GM23248 (cell line): Measurements from ENCODE around the gene SIPA1L3. TPM values are rescaled to one million over a fixed set of nuclear protein-coding genes. Genes with fewer than 3 reads are reported as not detected.

Source experiments
- DNase-seq: peaks from one replicate; pipeline ENCODE4 v3.0.0-alpha.2; 2015
- H2AFZ ChIP-seq: fragments of 200-600 bp; sonication (generic); 2 replicates; pipeline ENCODE4 v1.6.1; 2016; ENCODE audit warnings: antibody characterized with exemption
- H3F3A ChIP-seq: fragments of 200-600 bp; sonication (generic); 2 replicates; pipeline ENCODE4 v1.6.1; 2016; ENCODE audit warnings: mild to moderate bottlenecking, antibody characterized with exemption, mixed run types; ENCODE audit not compliant: insufficient read depth
- H3K27ac ChIP-seq: fragments of 200-600 bp; sonication (generic); 2 replicates; pipeline ENCODE4 v1.5.1; 2016; ENCODE audit warnings: mild to moderate bottlenecking
- H3K27me3 ChIP-seq: fragments of 200-600 bp; sonication (generic); replicated peaks from 2 replicates; pipeline ENCODE4 v1.6.1; 2016; ENCODE audit warnings: mild to moderate bottlenecking; ENCODE audit not compliant: insufficient read depth
- H3K36me3 ChIP-seq: fragments of 200-600 bp; sonication (generic); 2 replicates; pipeline ENCODE4 v1.6.1; 2016; ENCODE audit warnings: low read depth, mild to moderate bottlenecking
- H3K4me1 ChIP-seq: fragments of 200-600 bp; sonication (generic); 2 replicates; pipeline ENCODE4 v1.6.1; 2016; ENCODE audit warnings: mild to moderate bottlenecking; ENCODE audit not compliant: insufficient read depth
- H3K4me2 ChIP-seq: fragments of 200-600 bp; sonication (generic); one replicate; pipeline ENCODE4 v1.6.1; 2016; ENCODE audit warnings: mild to moderate bottlenecking; ENCODE audit not compliant: unreplicated experiment
- H3K4me3 ChIP-seq: fragments of 200-600 bp; sonication (generic); 2 replicates; pipeline ENCODE4 v1.5.1; 2016; ENCODE audit warnings: mild to moderate bottlenecking
- H3K79me2 ChIP-seq: fragments of 200-600 bp; sonication (generic); 2 replicates; pipeline ENCODE4 v1.6.1; 2016; ENCODE audit warnings: mild to moderate bottlenecking; ENCODE audit not compliant: insufficient read depth
- H3K9ac ChIP-seq: fragments of 200-600 bp; sonication (generic); 2 replicates; pipeline ENCODE4 v1.6.1; 2016; ENCODE audit warnings: mild to moderate bottlenecking
- H3K9me2 ChIP-seq: fragments of 200-600 bp; sonication (generic); 2 replicates; pipeline ENCODE4 v1.6.1; 2016; ENCODE audit warnings: mixed run types, mild to moderate bottlenecking, moderate library complexity; ENCODE audit not compliant: insufficient read depth
- H3K9me3 ChIP-seq: fragments of 200-600 bp; sonication (generic); one replicate; pipeline ENCODE4 v1.6.1; 2017; ENCODE audit warnings: low read depth
- H4K20me1 ChIP-seq: fragments of 200-600 bp; sonication (generic); 2 replicates; pipeline ENCODE4 v1.6.0; 2016; ENCODE audit not compliant: insufficient read depth
- EZH2 ChIP-seq: fragments of 200-600 bp; sonication (generic); IDR thresholded peaks from 2 replicates; pipeline ENCODE4 v1.6.1; 2018; ENCODE audit warnings: antibody characterized with exemption, mild to moderate bottlenecking; ENCODE audit not compliant: insufficient read depth, poor library complexity, severe bottlenecking
- EZH2phosphoT487 ChIP-seq: fragments of 200-600 bp; sonication (generic); IDR thresholded peaks from 2 replicates; pipeline ENCODE4 v1.6.1; 2018; ENCODE audit warnings: antibody characterized with exemption, moderate library complexity, mild to moderate bottlenecking, low read depth; ENCODE audit not compliant: insufficient read depth
- WGBS, 2 experiments: methylation state at CpG; one replicate each; pipeline ENCODE4 v1.1.6; 2015 to 2017; ENCODE audit warnings: low lambda C conversion rate in 2 of 2, low coverage in 1 of 2; ENCODE audit errors: missing lambda C conversion rate in 2 of 2; 5-methylcytosine and 5-hydroxymethylcytosine counted together
- in situ Hi-C: fragments of 300-500 bp; cut with MboI; formaldehyde crosslinking; loops from 2 replicates; pipeline ENCODE4 v1.15.0; 2020
- polyA plus RNA-seq: library from polyadenylated mRNA; unstranded; fragments of >200 nt; fragmentation: Nextera tagmentation; extraction: Ambion mirVana; gene quantifications from 2 replicates; pipeline ENCODE4 v1.2.1, GENCODE V29; 2016
- total RNA-seq: library from RNA; depleted of rRNA; stranded (reverse); fragments of >200 nt; shearing (Covaris generic); gene quantifications from 2 replicates; pipeline ENCODE4 v1.2.3, GENCODE V29; 2014

Gene SIPA1L3
- total and polyA plus RNA-seq, 2 experiments from 2014 or later, result 3.7 to 12.1 TPM

GRCh38 chr19:38211766-38212165 is 304.8 kb downstream of the SIPA1L3 start:
- no peaks in the 10 kb centered on the region for H3K79me2 ChIP-seq
- 70% methylated on average over 8 of the region's 15 CpGs; no CpG with 5 or more reads in 1 of the 2 experiments for WGBS, 2 experiments
- in situ Hi-C loops, result no loop called here
- no peak overlapping the region for H3K9ac ChIP-seq
- no peaks in the 10 kb centered on the region for H3K9me2 ChIP-seq
- H3K4me1 ChIP-seq, result peaks cover 21% of the 10 kb centered on the region
- no peak overlapping the region for H2AFZ ChIP-seq
- no peak overlapping the region for H3K27ac ChIP-seq
- H3K27me3 ChIP-seq, result no peaks in the 10 kb centered on the region
- H4K20me1 ChIP-seq, result no peaks in the 10 kb centered on the region
- no peak overlapping the region for H3K4me2 ChIP-seq
- H3K4me3 ChIP-seq, result no peak overlapping the region
- H3K36me3 ChIP-seq, result no peaks in the 10 kb centered on the region
- no peaks in the 10 kb centered on the region for H3K9me3 ChIP-seq
- DNase-seq, result no peak
- TF ChIP-seq EZH2phosphoT487 (no peak), EZH2 (no peak)
- peaks cover 17% of the 10 kb centered on the region; the same call in 1 of the 2 replicates for H3F3A ChIP-seq

DNA sequence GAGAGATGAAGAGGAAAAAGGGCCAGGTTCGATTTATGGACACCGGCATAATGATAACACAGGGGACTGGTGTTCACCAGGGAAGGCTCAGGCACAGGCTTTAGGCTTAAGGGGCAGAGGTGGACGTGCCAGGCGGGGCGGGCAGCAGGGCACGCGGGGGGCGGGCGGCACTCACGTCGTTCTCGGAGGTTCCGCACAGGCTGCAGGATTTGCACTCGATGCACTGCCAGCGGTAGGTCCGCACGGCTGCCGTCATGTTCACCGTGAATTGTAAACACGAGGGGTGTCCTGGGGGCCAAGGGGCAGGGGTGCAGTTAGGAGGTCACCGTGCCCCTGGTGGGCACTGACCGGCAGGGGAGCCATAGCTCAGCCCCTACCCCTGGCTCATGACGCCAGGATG is 306.5 kb downstream of the SIPA1L3 start:
- no peak for DNase-seq
- Histone ChIP-seq H3K9me2 (no peaks in the 10 kb centered on the region), H4K20me1 (no peaks in the 10 kb centered on the region), H3K27ac (0 out of 2 replicates have a peak overlapping the region, but pooled peaks have one; percentile 27), H3K4me2 (no peak overlapping the region), H3K9ac (no peak overlapping the region), H3K4me3 (no peak overlapping the region), H3K4me1 (peaks cover 21% of the 10 kb centered on the region), H3K9me3 (no peaks in the 10 kb centered on the region), H3F3A (peaks cover 13% of the 10 kb centered on the region; the same call in 1 of the 2 replicates), H2AFZ (no peak overlapping the region), H3K36me3 (no peaks in the 10 kb centered on the region), H3K27me3 (no peaks in the 10 kb centered on the region), H3K79me2 (no peaks in the 10 kb centered on the region)
- in situ Hi-C loops, result no loop called here
- WGBS, 2 experiments, result 93 to 96% methylated on average over 14 to 23 of the region's 23 CpGs
- TF ChIP-seq EZH2phosphoT487 (no peak), EZH2 (no peak)

- no peaks in the 10 kb centered on the region for H3K36me3 ChIP-seq
- H3K27me3 ChIP-seq, result no peaks in the 10 kb centered on the region
- in situ Hi-C loops, result no loop called here
- peak; percentile 85 for DNase-seq
- WGBS, 2 experiments, result 51 to 53% methylated on average over 22 to 24 of the region's 24 CpGs
- no peak overlapping the region for H2AFZ ChIP-seq
- no peak overlapping the region for H3K4me3 ChIP-seq
- peaks cover 19% of the 10 kb centered on the region for H3K4me1 ChIP-seq
- no peaks in the 10 kb centered on the region for H4K20me1 ChIP-seq
- H3K9ac ChIP-seq, result peak overlapping the region; percentile 29; the same call in 1 of the 2 replicates
- no peaks in the 10 kb centered on the region for H3K79me2 ChIP-seq
- no peaks in the 10 kb centered on the region for H3K9me2 ChIP-seq
- H3K9me3 ChIP-seq, result no peaks in the 10 kb centered on the region
- H3K4me2 ChIP-seq, result no peak overlapping the region
- peaks cover 10% of the 10 kb centered on the region; the same call in 1 of the 2 replicates for H3F3A ChIP-seq
- TF ChIP-seq EZH2, result no peak
- TF ChIP-seq EZH2phosphoT487, result no peak
- H3K27ac ChIP-seq, result 0 out of 2 replicates have a peak overlapping the region, but pooled peaks have one; percentile 27
Observed at GRCh38 chr19:38213911-38214625, 307.1 kb downstream of the SIPA1L3 start.

DNA sequence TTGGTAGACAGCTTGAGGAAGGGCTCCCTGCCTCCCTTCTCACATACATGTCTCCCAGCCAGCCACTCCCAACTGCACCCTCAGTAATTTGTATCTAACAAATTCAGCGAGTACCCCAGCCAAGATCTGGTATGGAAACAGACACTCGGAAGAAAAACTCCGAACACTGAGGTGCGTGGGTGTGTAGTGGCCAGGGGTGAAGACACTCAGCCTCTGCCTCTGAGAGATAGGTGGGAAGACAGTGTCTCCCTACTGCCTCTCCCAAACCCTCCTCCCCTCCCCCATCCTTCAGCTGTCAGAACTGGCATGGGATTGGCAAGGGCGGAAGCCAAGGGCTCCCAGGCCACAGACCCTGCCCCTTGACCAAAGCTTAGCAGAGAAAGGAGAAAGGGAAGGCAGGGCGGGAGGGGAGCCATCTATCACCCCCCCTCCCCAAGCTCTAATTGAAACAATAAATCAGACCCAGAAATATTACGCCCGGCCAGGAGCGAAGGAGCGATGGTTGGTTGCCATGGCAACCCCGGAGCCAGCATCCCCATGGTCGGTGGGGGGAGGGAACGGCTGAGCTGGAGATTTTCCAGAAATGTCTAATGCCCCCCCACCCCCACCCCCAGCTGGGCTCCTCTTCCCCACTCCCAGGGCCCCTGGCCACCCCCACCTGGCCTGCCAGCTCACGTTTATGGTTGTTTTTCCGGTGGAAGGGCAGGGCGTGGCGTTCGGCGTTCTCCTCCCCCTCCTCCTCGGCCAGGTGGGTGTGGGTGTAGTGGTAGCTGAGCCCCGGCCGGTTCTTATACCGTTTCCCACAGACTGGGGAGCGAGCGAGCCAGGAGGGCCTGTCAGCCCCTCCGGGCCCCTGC is 310.0 kb downstream of the SIPA1L3 start:
- Histone ChIP-seq H3K27ac (no peak overlapping the region), H3K9me3 (no peaks in the 10 kb centered on the region), H3K9me2 (no peaks in the 10 kb centered on the region), H3K9ac (no peak overlapping the region), H3K4me1 (no peaks in the 10 kb centered on the region), H3K79me2 (no peaks in the 10 kb centered on the region), H3K36me3 (no peaks in the 10 kb centered on the region), H3K4me3 (no peak overlapping the region), H3K4me2 (no peak overlapping the region), H3K27me3 (no peaks in the 10 kb centered on the region), H3F3A (no peaks in the 10 kb centered on the region), H2AFZ (no peak overlapping the region), H4K20me1 (no peaks in the 10 kb centered on the region)
- no peak for DNase-seq
- no peak for TF ChIP-seq EZH2phosphoT487
- no peak for TF ChIP-seq EZH2
- 51 to 56% methylated on average over 17 to 26 of the region's 26 CpGs for whole genome bisulfite sequencing, 2 experiments
- in situ Hi-C loops, result no loop called here
